Neural crest cell (in vitro differentiated cells): Measurements from ENCODE around the gene ZBTB21. TPM values are rescaled to one million over a fixed set of nuclear protein-coding genes. Genes with fewer than 3 reads are reported as not detected.

ENCODE experiments used
- DNase-seq: peaks from one replicate; pipeline ENCODE4 v3.0.0; 2021; ENCODE audit warnings: low read depth, mixed read lengths, low spot score
- H3K27ac Mint-ChIP-seq: one replicate; pipeline ENCODE4 v1.8.0; 2021; ENCODE audit warnings: mild to moderate bottlenecking, mixed read lengths; ENCODE audit not compliant: unreplicated experiment
- H3K27me3 Mint-ChIP-seq: 2 replicates; pipeline ENCODE4 v1.8.0; 2021; ENCODE audit warnings: low read depth, mild to moderate bottlenecking, mixed read lengths
- H3K36me3 Mint-ChIP-seq: 2 replicates; pipeline ENCODE4 v1.8.0; 2021; ENCODE audit warnings: low read depth, mild to moderate bottlenecking, mixed read lengths
- H3K4me1 Mint-ChIP-seq: 2 replicates; pipeline ENCODE4 v1.8.0; 2021; ENCODE audit warnings: mixed read lengths
- H3K4me3 Mint-ChIP-seq: one replicate; pipeline ENCODE4 v1.8.0; 2021; ENCODE audit warnings: mild to moderate bottlenecking, mixed read lengths
- H3K9me3 Mint-ChIP-seq: 2 replicates; pipeline ENCODE4 v1.8.0; 2021; ENCODE audit warnings: mixed read lengths
- long read RNA-seq: library from polyadenylated mRNA; unstranded; transcript quantifications from one replicate; pipeline ENCODE4 v2.0.0, GENCODE V29; 2020
- total RNA-seq: library from RNA; stranded (reverse); gene quantifications from 2 replicates; pipeline ENCODE4 v1.2.1, GENCODE V29; 2021
- TF ChIP-seq, protein P1 (sequence below): fragments of 200-600 bp; sonication (generic); conservative IDR thresholded peaks from 2 replicates; pipeline ENCODE4 v1.5.0; 2021; ENCODE audit warnings: antibody characterized with exemption, mild to moderate bottlenecking

The ZBTB21 gene
- 16.4 and 16.6 TPM in 2 replicates for total RNA-seq
- long read RNA-seq, full-length matches to known transcripts: 6 of 13 reads
- long read RNA-seq, partial matches to known transcripts: 0 of 13 reads
- long read RNA-seq, other reads (novel, unspliced or antisense): 7 of 13 reads

DNA sequence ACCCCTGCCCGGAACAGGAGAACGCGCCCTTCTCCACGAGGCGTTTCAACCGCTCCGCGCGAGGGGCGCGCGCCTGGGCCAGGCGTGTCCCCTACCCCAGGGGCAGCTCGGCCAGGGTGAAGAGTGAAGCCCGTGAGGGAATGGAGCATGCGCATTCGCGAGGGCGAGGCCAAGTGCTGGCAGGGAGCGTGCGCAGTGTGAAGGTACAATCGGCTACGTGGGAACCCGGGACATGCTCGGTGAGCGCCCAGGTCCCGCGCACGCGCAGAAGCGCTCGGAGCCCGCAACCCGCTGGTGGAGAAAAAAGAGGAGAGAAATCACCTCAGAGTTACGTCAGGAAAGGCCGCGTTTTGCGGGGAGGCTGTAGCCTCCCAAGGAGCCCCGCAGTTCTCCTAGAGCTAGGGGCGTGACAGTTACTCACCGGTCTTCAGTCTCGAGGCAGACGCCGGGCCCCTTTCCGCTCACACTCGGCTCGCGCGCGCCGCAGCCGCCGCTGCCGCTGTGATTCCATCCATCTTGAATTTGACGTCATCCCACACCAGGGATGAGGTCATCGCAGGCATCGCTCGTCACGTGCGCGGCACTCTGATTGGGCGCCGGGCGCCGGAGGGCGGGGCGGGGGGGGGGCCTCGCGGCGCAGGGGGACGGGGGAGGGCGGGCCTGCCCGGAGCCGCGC, at the start of gene ZBTB21:
TSS of gene ZBTB21 (minus strand) at position 530 of the 676 bp plus-strand sequence. CDS start 16,265 bp downstream, outside the sequence.
- TF ChIP-seq, protein P1, sequence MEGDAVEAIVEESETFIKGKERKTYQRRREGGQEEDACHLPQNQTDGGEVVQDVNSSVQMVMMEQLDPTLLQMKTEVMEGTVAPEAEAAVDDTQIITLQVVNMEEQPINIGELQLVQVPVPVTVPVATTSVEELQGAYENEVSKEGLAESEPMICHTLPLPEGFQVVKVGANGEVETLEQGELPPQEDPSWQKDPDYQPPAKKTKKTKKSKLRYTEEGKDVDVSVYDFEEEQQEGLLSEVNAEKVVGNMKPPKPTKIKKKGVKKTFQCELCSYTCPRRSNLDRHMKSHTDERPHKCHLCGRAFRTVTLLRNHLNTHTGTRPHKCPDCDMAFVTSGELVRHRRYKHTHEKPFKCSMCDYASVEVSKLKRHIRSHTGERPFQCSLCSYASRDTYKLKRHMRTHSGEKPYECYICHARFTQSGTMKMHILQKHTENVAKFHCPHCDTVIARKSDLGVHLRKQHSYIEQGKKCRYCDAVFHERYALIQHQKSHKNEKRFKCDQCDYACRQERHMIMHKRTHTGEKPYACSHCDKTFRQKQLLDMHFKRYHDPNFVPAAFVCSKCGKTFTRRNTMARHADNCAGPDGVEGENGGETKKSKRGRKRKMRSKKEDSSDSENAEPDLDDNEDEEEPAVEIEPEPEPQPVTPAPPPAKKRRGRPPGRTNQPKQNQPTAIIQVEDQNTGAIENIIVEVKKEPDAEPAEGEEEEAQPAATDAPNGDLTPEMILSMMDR: no peak
- peaks cover 21% of the 10 kb centered on the region for H3K27me3 Mint-ChIP-seq
- H3K4me1 Mint-ChIP-seq: peaks cover 8% of the 10 kb centered on the region
- H3K4me3 Mint-ChIP-seq: peak within 1 kb of the TSS; percentile 97
- DNase-seq: peak; percentile 99
- H3K27ac Mint-ChIP-seq: peak within 1 kb of the TSS; percentile 100
- H3K36me3 Mint-ChIP-seq: peaks cover 7% of the 10 kb centered on the region
- no peaks in the 10 kb centered on the region for H3K9me3 Mint-ChIP-seq

DNA sequence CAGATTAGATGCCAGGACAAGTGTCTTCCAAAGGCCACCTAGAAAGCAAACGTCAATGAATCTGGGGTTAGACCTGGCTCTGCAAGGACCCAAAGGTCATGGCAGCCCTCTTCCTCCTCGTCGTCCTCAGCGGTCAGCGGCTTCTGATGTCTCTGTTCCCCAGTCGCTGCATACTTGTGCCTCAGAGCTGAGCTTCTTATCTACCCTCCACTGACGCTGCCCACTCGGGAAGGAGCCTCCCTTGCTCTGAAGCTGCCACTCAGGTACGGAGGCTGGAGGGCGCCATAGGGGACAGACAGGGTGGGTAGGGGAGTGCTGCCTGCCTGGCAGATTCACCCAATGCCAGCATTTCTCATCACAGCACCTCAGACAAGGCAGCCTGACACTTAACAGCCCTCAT, 49.6 kb upstream of the ZBTB21 start:
- DNase-seq: no peak
- Mint-ChIP-seq H3K36me3 (no peaks in the 10 kb centered on the region), H3K9me3 (no peaks in the 10 kb centered on the region), H3K4me1 (peaks cover 22% of the 10 kb centered on the region), H3K27me3 (peaks cover 4% of the 10 kb centered on the region), H3K4me3 (no peak overlapping the region), H3K27ac (no peak overlapping the region)
- TF ChIP-seq, protein P1: no peak

DNA sequence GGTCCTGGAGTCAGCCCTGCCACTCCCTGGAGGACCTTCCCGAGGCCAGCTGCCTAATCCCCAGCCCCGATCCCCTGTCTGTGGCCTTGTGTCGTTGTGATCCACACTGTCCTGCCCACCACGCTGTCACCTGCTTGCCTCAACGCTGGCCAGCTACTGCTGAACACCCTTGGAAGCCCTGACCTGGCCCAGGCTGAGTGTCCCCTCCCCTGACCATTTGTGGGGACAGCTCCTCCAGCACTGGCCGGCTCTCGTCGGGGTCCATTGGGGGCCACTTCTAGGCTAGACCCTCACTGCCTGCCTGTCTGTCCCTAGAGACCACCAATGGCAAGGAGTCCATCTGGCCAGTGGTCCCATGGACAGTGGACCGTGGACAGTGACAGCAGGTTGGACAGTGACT, 49.0 kb upstream of the ZBTB21 start:
- Mint-ChIP-seq H3K27ac (no peak overlapping the region), H3K36me3 (no peaks in the 10 kb centered on the region)

DNA sequence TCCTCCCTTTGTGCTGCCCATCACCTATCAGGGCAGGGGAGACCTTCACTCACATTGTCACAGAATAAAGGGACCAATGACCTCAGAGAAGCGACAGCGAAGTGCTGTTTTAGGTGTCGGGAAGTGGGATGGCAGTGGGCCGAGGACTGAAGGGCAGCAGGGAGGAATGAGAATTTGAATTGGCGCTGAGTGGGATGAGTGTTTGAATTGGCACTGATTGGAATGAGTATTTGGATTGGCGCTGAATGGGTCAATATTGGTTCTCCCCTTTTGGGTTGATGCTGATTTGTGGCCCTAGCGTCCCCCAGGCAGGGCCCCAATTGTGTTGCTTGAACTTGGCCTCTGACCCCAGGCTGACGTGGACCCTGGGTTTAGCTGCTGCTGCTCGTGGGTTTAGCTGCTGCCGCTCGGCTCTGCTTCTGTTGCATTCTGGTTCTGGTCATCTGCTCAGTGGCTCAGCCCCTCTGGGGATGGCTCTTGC, 48.5 kb upstream of the ZBTB21 start:
- Mint-ChIP-seq H3K4me1 (peaks cover 15% of the 10 kb centered on the region), H3K9me3 (no peaks in the 10 kb centered on the region), H3K27me3 (peaks cover 4% of the 10 kb centered on the region), H3K4me3 (no peak overlapping the region), H3K27ac (peak overlapping the region; percentile 12), H3K36me3 (no peaks in the 10 kb centered on the region)
- TF ChIP-seq, protein P1: no peak
- DNase-seq: no peak

More for the DNA sequence above, 49.0 kb upstream of the ZBTB21 start:
- H3K4me3 Mint-ChIP-seq: no peak overlapping the region
- DNase-seq: no peak
- peaks cover 4% of the 10 kb centered on the region for H3K27me3 Mint-ChIP-seq
- peaks cover 19% of the 10 kb centered on the region for H3K4me1 Mint-ChIP-seq
- TF ChIP-seq, protein P1: no peak
- H3K9me3 Mint-ChIP-seq: no peaks in the 10 kb centered on the region

DNA sequence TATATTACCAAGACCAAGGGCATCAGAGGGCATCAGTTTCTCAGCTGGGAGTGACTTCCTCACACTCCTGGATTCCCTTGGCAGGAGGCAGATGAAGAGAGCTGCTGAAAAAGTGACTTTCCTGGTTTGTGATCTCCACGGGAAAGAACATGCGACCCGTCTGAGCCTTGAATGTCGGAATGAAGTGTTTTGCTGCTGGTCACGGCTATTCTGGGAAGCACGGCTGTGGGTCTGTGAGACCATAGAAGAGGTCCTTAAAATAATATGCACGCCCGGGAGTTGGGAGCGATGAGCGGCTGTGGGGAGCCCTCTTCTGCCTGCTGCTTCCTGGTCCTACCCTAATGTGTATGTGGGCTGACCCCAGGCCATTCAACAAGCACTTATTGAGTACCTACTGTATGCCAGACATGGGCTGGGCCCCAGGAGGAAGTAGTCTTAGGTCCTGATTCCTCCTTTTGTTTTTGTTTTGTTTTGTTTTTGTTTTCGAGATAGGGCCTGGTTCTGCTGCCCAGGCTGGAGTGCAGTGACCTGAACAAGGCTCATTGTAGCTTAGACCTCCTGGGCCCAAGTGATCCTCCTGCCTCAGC, 47.8 kb upstream of the ZBTB21 start:
- Mint-ChIP-seq H3K27ac (no peak overlapping the region), H3K9me3 (no peaks in the 10 kb centered on the region), H3K36me3 (no peaks in the 10 kb centered on the region), H3K4me1 (peaks cover 15% of the 10 kb centered on the region), H3K4me3 (no peak overlapping the region), H3K27me3 (peaks cover 4% of the 10 kb centered on the region)
- no peak for DNase-seq
- TF ChIP-seq, protein P1: no peak
